ENCODE measurements around the gene LRP1B.

Gene LRP1B

DNA sequence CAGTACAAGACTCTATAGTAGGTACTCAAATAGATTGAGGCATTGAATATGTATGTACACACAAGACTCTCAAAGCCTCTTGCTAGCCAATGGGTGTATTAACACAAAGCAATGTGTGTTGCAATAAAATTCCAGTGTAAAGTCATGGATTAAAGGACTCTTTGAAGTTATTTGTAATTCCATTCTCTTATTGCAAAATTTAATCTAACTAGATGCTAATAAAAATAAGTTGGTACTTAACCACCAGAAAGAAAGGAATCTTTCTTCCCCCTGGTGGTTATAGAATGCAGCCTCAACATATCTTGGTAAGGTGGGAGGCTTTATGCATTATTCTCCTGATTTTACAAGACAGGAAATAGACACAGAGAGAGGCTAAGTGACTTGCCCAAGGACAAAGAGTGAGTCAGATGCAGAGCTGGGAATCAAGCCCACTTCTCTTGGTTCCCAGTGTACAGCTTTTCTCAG, 18.0 kb downstream of the LRP1B start:
- peak; percentile 30 for TF ChIP-seq CTCF (IDR thresholded peaks at IDR 0.05; ENCODE audit: low read depth, low read length)
- no peak for DNase-seq (ENCODE audit: extremely low read depth, low read depth)

- no peak for DNase-seq (ENCODE audit: extremely low read depth, low read depth)
- no peak for TF ChIP-seq CTCF (IDR thresholded peaks at IDR 0.05; ENCODE audit: low read depth, low read length)
These were observed 26.6 kb downstream of the LRP1B start for GRCh38 chr2:142104134-142104758.

DNA sequence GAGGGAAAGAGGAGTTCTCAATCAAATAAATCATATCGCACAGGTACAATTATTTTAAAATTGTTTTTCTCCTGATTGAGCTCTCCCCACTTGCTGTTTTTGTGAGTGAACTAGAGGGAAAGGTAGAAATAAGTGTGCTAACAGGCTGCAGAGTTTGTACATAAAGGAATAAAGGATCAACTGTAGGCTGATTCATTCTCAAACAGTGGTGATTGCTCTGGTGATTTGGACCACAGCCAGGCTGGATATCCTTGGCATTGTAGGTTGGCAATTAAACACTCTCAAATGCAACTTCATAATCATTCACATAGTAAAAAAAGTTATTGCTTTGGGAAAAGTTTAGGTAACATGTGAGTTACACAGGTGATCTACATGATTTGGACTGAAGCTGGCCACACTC, 29.8 kb downstream of the LRP1B start:
- DNase-seq (ENCODE audit: extremely low read depth, low read depth): no peak
- no peak for TF ChIP-seq CTCF (IDR thresholded peaks at IDR 0.05; ENCODE audit: low read depth, low read length)

GRCh38 chr2:142100139-142100873, 30.5 kb downstream of the LRP1B start:
- no peak for DNase-seq (ENCODE audit: extremely low read depth, low read depth)

GRCh38 chr2:142097711-142098110, 33.1 kb downstream of the LRP1B start:
- no peak for TF ChIP-seq CTCF (IDR thresholded peaks at IDR 0.05; ENCODE audit: low read depth, low read length)

More at GRCh38 chr2:142100139-142100873, 30.5 kb downstream of the LRP1B start:
- no peak for TF ChIP-seq CTCF (IDR thresholded peaks at IDR 0.05; ENCODE audit: low read depth, low read length)

GRCh38 chr2:142095647-142096046, 35.2 kb downstream of the LRP1B start:
- TF ChIP-seq CTCF (IDR thresholded peaks at IDR 0.05; ENCODE audit: low read depth, low read length): no peak
- no peak for DNase-seq (ENCODE audit: extremely low read depth, low read depth)

More at GRCh38 chr2:142097711-142098110, 33.1 kb downstream of the LRP1B start:
- no peak for DNase-seq (ENCODE audit: extremely low read depth, low read depth)

- no peak for DNase-seq (ENCODE audit: extremely low read depth, low read depth)
- no peak for TF ChIP-seq CTCF (IDR thresholded peaks at IDR 0.05; ENCODE audit: low read depth, low read length)
These were observed 36.6 kb downstream of the LRP1B start for GRCh38 chr2:142094233-142094632.

Measured in AG09319 (cell line).